Measurements from ENCODE around the gene KRT83.
A peak's percentile ranks its signal among the peaks of the same experiment; 100 is the strongest.
"Not testable (repeated sequence)": the region's sequence is repeated elsewhere in the genome, so short reads cannot be mapped to it uniquely, and the experiment has no call there.

The KRT83 gene

DNA sequence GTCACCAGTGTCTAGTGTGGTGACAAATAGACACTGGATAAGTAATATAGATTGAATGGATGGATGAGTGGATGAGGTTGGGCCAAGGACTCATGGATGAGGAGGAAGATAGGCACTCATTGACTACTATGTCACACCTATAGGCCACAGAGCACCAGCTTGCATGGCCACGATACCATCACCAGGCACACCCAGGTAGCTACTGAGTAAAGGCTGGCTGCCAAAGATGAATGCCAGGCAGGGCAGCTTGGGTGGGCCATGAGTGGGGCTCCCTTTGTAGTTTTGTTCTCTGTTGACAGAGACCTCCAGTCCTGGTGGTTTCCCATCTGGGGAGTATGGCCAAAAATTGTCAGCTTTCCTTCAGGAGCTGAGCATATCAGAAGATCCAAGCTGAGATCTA is 11.2 kb upstream of the KRT83 start:
- DNase-seq (ENCODE audit: low spot score), result no peak

- no peak for DNase-seq (ENCODE audit: low spot score)
Observed at GRCh38 chr12:52331833-52332232, 10.6 kb upstream of the KRT83 start.

DNA sequence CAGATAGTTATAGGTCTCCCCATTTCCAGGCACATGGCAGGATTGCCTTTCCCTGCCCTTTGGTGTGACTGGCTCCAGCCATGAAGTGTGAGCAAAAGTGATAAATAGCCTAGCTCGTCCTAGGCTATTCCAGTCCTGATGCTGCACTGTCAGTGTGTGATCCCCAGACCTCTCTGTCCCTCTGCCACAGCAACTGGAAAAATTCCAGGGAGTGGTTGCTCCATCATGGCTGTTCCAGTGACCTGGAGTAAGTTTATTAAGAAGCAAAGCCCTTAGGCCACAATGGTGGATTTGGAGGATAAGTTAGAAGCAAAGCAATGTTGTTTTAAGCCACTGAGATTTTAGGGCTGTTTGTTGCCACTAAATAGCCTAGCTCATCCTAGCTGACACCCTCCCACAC is 9.8 kb upstream of the KRT83 start:
- DNase-seq (ENCODE audit: low spot score), result no peak

GRCh38 chr12:52327830-52328500 is 6.8 kb upstream of the KRT83 start:
- DNase-seq (ENCODE audit: low spot score), result no peak

GRCh38 chr12:52327052-52327829 is 6.0 kb upstream of the KRT83 start:
- peak; percentile 57 for DNase-seq (ENCODE audit: low spot score)

DNA sequence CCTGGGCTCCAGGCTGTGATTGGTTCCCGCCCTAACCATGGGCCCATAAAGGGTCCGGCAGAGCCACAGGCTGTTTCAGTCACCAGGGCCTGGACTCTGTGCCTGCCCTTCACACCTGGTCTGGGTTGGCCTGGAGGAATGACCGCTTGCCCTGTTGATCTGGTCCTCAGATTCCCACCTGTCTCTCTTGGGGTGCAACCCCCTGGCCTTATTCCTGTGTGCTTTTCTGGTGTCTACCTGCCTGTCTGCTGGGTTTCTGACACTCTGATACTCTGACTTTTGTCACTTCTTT is 2.9 kb upstream of the KRT83 start:
- DNase-seq (ENCODE audit: low spot score), result no peak

DNA sequence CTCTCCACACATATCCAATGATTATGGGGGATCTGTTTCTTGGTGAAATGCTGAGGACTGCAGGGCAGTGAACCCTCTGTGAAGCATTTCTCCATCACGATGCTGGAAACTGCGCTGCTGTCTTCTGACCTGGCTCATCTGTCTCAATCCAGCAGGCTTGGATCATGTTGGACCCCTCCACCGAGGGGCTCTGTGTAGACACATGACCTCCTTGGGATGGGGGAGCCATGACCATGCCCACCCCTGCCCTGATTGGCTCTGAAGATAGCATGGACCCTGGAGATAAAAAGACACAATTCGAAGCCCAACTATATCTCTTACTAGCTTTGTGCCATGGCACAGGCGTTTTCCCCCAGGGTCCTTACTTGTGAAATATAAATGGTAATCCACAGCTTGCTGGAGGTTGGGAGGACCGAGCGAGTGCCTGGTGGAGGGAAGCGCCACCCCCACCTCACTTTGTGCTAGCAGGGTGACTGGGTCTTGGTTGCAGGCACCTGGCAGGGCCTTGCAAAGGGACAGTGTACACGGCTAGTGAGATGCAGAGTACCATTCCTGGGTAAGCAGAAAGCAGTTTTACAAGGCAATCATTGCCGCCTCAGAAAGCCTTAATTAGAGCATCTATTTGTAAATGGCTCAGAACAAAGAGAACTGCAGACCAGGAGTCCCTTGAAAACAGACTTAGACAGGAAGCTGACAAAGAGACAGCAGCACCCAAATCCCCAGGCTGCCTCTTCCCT is 2.4 kb upstream of the KRT83 start:
- DNase-seq (ENCODE audit: low spot score), result no peak

DNA sequence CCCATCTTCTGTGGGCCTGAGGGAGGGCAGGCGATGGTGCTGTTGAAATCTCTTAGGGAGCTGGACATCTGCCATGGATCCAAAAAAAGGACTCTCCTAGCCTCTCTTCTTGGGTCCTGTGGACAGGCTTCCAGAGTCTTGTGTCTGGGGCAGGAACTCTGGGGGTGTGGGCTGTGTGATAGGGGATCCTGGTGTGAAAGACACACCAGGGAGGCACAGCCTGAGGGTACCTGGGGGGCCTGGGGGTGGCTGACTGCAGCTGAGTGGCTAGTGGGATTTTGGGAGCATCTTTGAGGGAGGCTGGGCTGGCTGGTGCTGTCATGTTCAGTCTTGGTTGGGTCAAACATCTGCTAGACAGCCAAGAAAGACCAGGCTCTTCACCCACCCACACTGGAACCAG is 1.8 kb upstream of the KRT83 start:
- DNase-seq (ENCODE audit: low spot score), result no peak

- no peak for DNase-seq (ENCODE audit: low spot score)
Observed at GRCh38 chr12:52322069-52322468, 871 bp upstream of the KRT83 start.

DNA sequence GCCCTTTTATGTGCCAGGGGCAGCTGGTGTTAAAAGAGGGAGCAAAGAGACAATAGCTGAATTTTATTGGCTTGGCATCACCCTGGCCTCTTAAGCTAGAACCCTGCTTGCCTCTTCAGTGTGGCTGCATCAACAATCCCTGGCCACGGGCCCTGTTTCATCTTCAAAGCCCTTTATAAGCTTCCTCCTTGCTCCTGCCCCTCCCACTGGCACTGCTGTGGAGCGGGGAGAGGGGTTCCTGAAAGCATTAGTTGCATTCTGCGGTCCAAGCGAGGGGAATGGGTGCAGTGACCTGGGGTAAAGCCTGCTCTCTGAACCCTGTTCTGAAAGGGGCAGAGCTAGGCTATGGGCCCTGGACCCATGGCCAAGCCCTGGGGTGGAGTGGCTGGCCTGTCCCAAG is 220 bp upstream of the KRT83 start:
- DNase-seq (ENCODE audit: low spot score), result no peak

DNA sequence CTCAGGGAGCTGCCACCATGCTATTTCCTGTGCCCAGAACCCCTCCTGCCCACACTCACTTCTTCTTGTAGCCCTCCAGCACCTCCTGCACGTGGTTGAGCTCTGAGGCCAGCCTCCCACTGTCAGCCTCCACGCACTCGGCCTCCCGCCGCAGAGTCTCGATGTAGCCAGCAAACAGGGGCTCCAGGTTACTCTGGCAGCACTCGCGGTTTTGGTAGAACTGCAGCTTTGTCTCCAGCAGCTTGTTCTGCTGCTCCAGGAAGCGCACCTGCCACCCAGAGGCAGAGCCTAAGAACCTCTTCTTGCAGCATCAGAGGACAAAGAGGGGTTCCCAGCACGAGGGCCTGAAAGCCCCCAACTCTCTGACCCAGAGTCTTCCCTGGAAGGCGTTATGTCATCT is 2.1 kb downstream of the KRT83 start:
- no peak for DNase-seq (ENCODE audit: low spot score)

DNA sequence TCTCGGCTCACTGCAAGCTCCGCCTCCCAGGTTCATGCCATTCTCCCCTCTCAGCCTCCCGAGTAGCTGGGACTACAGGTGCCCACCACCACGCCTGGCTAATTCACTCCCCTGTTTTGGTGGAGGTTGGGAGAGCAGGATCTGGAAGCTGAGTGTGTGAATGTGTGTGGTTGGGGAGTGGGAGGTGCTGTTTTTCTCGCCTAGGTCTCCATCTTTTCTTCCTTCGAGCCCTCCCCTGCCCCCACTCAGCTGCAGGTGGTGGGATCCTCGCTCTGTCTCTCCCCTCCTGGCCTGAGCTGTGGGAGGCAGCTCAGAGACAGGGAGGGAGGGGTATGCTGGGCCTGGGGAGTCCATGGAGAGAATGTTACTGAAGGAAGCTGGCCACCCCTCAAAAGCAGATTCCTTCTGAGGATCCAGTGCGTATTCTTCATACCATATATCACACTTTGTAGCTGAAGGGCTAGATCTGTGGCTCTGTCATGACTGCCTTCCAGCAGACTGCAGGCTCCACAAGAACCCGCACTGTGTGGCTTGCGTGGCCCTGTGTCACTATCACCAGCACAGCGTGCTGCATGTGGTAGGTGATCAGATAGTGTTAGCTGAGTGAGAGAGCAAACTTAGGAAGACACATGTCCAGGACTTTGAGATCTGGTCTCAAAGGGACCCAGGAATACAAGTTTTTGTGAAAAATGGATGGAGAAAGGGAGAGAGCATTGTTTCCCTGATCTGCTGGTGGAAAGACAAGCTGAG is 2.8 kb downstream of the KRT83 start:
- no peak for DNase-seq (ENCODE audit: low spot score)

- DNase-seq (ENCODE audit: low spot score), result no peak
Observed at GRCh38 chr12:52317468-52318052, 3.6 kb downstream of the KRT83 start.

DNA sequence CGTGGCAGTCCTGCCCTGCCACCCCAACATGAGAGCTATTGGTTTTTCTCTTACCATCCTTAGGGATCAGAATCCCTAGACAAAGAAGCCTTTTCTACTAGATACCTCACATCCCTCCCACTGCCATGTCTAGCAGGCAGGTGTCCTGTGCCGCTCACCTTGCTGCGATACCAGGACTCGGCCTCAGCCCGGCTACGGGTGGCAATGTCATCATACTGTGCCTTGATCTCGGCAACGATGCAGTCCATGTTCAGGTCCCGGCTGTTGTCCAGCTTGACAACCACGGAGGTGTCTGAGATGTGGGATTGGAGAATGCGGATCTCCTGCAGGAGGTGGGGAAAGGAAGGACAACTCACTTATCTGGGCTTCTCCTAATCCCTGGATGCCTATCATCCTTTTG is 4.5 kb downstream of the KRT83 start:
- DNase-seq (ENCODE audit: low spot score), result no peak

DNA sequence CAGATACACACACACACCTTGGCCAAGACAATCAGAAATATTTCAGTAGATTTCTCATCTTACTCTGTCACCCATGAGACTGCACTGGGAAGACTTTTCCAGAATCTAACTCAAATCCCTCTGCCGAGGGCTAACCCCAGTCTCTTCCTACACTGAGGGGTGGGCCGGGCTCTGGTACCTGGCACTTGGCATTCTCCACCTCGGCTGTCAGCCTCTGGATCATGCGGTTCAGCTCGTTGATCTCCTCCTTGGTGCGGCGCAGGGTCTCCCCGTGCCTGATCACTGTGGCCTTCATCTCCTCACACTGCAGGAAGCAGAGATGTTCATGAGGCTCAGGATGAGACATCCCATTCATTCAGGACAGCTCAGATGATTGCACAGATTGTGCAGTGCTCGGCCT is 4.9 kb downstream of the KRT83 start:
- no peak for DNase-seq (ENCODE audit: low spot score)

DNA sequence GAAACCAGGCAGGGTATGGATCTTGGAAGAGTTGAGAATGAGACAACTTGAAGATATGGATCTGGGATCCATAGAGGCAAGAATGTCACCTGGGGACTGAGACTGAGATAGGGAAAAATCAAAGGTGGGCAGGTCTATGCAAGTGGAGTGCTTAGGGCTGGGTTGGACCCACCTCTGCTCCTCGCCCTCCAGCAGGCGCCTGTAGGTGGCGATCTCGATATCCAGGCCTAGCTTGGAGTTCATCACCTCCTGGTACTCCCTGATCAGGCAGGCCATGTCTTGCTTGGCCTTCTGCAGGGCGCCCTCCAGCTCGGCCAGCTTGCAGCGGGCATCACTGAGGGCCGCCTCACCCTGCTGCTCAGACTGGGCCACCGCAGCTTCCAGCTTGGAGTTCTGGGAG is 5.5 kb downstream of the KRT83 start:
- not testable (repeated sequence) for DNase-seq (ENCODE audit: low spot score)

DNA sequence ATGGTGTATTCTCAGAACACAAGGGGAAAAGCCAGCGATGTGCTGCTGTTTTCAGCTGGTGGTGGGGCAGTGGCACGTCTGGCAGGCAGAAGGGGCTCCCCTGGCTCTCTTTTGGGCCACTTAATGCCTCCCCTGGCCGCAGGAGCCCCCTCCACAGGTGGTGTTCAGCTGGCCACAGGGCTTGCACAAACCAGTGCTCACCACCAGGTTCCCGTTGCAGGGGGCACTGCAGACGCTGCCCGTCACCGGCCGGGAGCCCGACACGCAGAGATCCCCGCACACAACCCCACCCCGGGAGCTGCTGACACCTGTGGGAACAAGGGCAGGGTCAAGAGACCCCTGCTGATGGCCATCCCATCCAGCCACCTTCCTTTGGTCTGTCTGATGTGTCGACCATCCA is 6.7 kb downstream of the KRT83 start:
- no peak for DNase-seq (ENCODE audit: low spot score)

DNA sequence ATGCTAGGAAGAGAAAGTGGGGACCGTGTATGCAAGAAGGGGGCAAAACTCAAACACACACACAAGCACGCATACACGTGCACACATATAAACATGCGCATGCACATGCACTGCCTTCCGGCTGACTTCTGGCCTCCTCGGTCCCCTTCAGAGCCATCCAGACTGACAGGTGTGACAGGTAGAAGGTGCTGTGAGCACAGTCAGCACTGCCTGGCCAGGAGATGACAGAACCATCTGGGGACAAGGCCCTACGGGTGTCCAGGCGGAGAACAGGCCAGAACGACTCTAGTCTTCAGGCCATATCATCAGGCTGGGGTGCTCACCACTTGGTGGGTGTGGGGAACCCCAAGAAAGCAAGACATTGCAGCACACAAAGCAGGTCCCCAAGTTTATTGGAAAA is 7.3 kb downstream of the KRT83 start:
- no peak for DNase-seq (ENCODE audit: low spot score)

DNA sequence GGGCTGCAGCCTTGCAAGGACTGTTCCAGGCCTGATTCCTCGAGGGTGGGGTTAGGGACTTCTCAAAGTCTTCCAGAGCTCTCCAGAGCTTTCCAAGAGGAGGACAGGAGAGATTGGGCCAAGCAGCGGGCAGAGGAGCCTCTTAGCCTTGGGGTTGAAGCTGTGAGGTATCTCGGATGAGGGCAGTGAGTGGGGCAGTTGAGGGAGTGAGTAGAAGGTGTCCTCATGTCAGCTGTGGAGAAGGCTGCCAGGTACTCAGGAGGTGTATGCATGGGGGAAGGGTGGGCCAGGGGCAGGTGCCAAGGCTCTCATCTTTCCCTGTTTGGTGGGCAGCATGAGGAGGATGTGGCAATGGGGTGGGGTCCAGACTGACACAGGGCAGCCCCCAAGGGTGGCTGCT is 7.7 kb downstream of the KRT83 start:
- DNase-seq (ENCODE audit: low spot score), result no peak

GRCh38 chr12:52312086-52312485 is 9.1 kb downstream of the KRT83 start:
- DNase-seq (ENCODE audit: low spot score), result no peak

DNA sequence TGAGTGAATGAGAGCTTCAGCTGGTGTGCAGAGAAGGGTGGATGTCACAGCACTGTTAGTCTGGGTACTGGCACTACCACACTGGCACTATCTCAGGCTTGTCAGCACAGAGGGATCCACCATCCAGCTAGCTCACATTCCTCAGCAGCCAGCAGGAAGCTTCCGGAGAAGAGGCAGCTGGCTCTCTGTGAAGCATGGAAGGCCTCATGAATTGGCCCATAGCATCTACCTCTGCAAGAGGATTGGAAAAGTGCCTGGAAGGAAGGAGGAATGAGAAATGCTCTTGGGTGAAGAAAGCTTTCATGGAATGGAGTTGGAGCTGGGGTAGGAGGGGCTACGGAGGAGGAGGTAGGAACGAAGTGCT is 9.9 kb downstream of the KRT83 start:
- no peak for DNase-seq (ENCODE audit: low spot score)

All from SK-N-DZ (cell line).